ENCODE measurements around the gene DPP6. TPM values are rescaled to one million over a fixed set of nuclear protein-coding genes. Genes with fewer than 3 reads are reported as not detected.

Gene DPP6
- total RNA-seq, 3 donors from 2014 or later (not counting 1 experiment from before 2014, with no cell fraction given): not detected

GRCh38 chr7:154472343-154472742 is 420.1 kb downstream of the DPP6 start:
- Histone ChIP-seq H3K4me1 (ENCODE audit: control insufficient read depth, insufficient read depth, low read length) (no peaks in the 10 kb centered on the region), H3K4me3 (ENCODE audit: low read length) (no peak overlapping the region), H3K36me3 (ENCODE audit: control insufficient read depth, insufficient read depth, low read length) (no peaks in the 10 kb centered on the region), H3K27ac (ENCODE audit: low read length) (no peak overlapping the region), H3K27me3 (ENCODE audit: control insufficient read depth, insufficient read depth, low read length) (no peaks in the 10 kb centered on the region), H3K9me3 (ENCODE audit: control insufficient read depth, insufficient read depth, low read length) (peaks cover 3% of the 10 kb centered on the region)
- Mint-ChIP-seq H3K4me3 (no peak overlapping the region), H3K4me1 (no peaks in the 10 kb centered on the region), H3K27ac (no peak overlapping the region), H3K36me3 (no peaks in the 10 kb centered on the region), H3K9me3 (peaks cover 7 to 12% of the 10 kb centered on the region in 2 donors), H3K27me3 (ENCODE audit: low read depth in 2 of 2) (no peaks in the 10 kb centered on the region)
- WGBS (ENCODE audit: insufficient coverage): 65% methylated on average over 2 of the region's 2 CpGs
- intact Hi-C loops (cut with micrococcal nuclease): no loop called here
- no peak for TF ChIP-seq CTCF (IDR thresholded peaks at IDR 0.05)
- ATAC-seq (no peak), DNase-seq (no peak)

- no peaks in the 10 kb centered on the region for H3K27me3 ChIP-seq (ENCODE audit: control insufficient read depth, insufficient read depth, low read length)
- no peak overlapping the region for H3K4me3 ChIP-seq (ENCODE audit: low read length)
- no peaks in the 10 kb centered on the region for H3K27me3 Mint-ChIP-seq (ENCODE audit: low read depth in 2 of 2)
- H3K4me1 ChIP-seq (ENCODE audit: control insufficient read depth, insufficient read depth, low read length): no peaks in the 10 kb centered on the region
- 88% methylated on average over 2 of the region's 3 CpGs for WGBS (ENCODE audit: insufficient coverage)
- H3K36me3 Mint-ChIP-seq: no peaks in the 10 kb centered on the region
- intact Hi-C loops (cut with micrococcal nuclease): no loop called here
- H3K27ac ChIP-seq (ENCODE audit: low read length): no peak overlapping the region
- no peak for DNase-seq
- H3K4me1 Mint-ChIP-seq: no peaks in the 10 kb centered on the region
- no peak for ATAC-seq
- TF ChIP-seq CTCF (IDR thresholded peaks at IDR 0.05): no peak
- peaks cover 8 to 9% of the 10 kb centered on the region in 2 donors for H3K9me3 Mint-ChIP-seq
- H3K4me3 Mint-ChIP-seq: no peak overlapping the region
- no peaks in the 10 kb centered on the region for H3K36me3 ChIP-seq (ENCODE audit: control insufficient read depth, insufficient read depth, low read length)
- no peak overlapping the region for H3K27ac Mint-ChIP-seq
- H3K9me3 ChIP-seq (ENCODE audit: control insufficient read depth, insufficient read depth, low read length): peaks cover 3% of the 10 kb centered on the region
Observed at GRCh38 chr7:154473360-154473759, 421.2 kb downstream of the DPP6 start.

- H3K9me3 Mint-ChIP-seq: peaks cover 4 to 7% of the 10 kb centered on the region in 2 donors
- 71% methylated on average over 9 of the region's 10 CpGs for WGBS (ENCODE audit: insufficient coverage)
- intact Hi-C loops (cut with micrococcal nuclease): no loop called here
Observed at GRCh38 chr7:154474903-154475520, 422.8 kb downstream of the DPP6 start.

More at GRCh38 chr7:154474903-154475520, 422.8 kb downstream of the DPP6 start:
- Mint-ChIP-seq H3K27ac (no peak overlapping the region), H3K27me3 (ENCODE audit: low read depth in 2 of 2) (no peaks in the 10 kb centered on the region), H3K4me3 (no peak overlapping the region), H3K4me1 (no peaks in the 10 kb centered on the region), H3K36me3 (no peaks in the 10 kb centered on the region)
- Histone ChIP-seq H3K9me3 (ENCODE audit: control insufficient read depth, insufficient read depth, low read length) (no peaks in the 10 kb centered on the region), H3K4me1 (ENCODE audit: control insufficient read depth, insufficient read depth, low read length) (no peaks in the 10 kb centered on the region), H3K36me3 (ENCODE audit: control insufficient read depth, insufficient read depth, low read length) (no peaks in the 10 kb centered on the region), H3K27ac (ENCODE audit: low read length) (no peak overlapping the region), H3K27me3 (ENCODE audit: control insufficient read depth, insufficient read depth, low read length) (no peaks in the 10 kb centered on the region), H3K4me3 (ENCODE audit: low read length) (no peak overlapping the region)
- ATAC-seq (no peak), DNase-seq (no peak)
- TF ChIP-seq CTCF (IDR thresholded peaks at IDR 0.05): no peak

All from natural killer cell (primary cell).